ENCODE data around the gene IRF5. TPM values are rescaled to one million over a fixed set of nuclear protein-coding genes. Genes with fewer than 3 reads are reported as not detected.
A peak's percentile ranks its signal among the peaks of the same experiment; 100 is the strongest.

IRF5 gene
- total RNA-seq, 1 donor from 2014 or later = 19.9 TPM

DNA sequence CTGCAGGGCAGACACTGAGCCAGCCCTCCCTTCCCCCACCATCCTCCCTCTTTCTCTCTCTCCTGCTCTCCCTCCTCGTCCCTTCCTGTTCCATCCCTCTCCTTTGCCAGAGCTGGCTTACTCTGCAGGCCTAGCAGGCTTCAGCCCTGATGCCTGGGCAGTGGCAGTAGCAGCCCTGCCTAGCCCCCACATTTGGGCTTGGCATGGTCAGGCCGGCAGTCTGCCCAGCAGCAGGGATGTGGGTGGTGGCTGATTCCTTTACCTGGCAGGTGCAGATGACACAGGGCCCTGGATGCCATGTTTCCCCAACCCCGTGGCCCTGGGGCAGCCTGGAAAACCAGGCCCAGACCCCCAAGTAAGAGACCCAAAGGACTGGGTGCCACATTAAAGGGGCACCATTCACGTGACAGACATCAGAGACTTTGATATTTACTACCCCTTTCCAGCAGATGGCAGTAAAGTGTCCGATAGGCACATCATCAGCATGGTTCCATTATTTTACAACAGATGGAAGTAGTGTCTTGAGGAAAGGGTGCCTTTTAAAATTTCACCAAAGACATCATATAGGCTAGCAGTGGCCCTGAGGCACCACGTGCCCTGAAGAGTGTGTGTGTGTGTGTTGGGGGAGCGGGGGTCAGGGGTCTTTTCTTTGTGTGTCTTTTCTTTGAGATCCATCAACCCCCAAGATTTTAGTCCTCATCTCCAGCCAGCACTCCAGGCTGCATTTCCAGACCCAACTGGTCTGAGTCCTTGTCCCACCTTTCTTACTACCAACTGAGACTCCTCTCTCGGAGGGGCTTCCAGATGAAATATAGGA, 33.1 kb upstream of the IRF5 start:
- no peaks in the 10 kb centered on the region for H3K36me3 ChIP-seq (ENCODE audit: control insufficient read depth, insufficient read depth, low read length)
- DNase-seq (ENCODE audit: low read depth) = no peak
- TF ChIP-seq, protein P1, sequence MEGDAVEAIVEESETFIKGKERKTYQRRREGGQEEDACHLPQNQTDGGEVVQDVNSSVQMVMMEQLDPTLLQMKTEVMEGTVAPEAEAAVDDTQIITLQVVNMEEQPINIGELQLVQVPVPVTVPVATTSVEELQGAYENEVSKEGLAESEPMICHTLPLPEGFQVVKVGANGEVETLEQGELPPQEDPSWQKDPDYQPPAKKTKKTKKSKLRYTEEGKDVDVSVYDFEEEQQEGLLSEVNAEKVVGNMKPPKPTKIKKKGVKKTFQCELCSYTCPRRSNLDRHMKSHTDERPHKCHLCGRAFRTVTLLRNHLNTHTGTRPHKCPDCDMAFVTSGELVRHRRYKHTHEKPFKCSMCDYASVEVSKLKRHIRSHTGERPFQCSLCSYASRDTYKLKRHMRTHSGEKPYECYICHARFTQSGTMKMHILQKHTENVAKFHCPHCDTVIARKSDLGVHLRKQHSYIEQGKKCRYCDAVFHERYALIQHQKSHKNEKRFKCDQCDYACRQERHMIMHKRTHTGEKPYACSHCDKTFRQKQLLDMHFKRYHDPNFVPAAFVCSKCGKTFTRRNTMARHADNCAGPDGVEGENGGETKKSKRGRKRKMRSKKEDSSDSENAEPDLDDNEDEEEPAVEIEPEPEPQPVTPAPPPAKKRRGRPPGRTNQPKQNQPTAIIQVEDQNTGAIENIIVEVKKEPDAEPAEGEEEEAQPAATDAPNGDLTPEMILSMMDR (IDR thresholded peaks at IDR 0.05; ENCODE audit: insufficient read depth, low read length, poor library complexity, severe bottlenecking) = peak; percentile 57
- H3K27me3 ChIP-seq (ENCODE audit: control insufficient read depth, insufficient read depth, low read length) = no peaks in the 10 kb centered on the region
- no peak overlapping the region for H3K4me3 ChIP-seq (ENCODE audit: low read depth, low read length)

DNA sequence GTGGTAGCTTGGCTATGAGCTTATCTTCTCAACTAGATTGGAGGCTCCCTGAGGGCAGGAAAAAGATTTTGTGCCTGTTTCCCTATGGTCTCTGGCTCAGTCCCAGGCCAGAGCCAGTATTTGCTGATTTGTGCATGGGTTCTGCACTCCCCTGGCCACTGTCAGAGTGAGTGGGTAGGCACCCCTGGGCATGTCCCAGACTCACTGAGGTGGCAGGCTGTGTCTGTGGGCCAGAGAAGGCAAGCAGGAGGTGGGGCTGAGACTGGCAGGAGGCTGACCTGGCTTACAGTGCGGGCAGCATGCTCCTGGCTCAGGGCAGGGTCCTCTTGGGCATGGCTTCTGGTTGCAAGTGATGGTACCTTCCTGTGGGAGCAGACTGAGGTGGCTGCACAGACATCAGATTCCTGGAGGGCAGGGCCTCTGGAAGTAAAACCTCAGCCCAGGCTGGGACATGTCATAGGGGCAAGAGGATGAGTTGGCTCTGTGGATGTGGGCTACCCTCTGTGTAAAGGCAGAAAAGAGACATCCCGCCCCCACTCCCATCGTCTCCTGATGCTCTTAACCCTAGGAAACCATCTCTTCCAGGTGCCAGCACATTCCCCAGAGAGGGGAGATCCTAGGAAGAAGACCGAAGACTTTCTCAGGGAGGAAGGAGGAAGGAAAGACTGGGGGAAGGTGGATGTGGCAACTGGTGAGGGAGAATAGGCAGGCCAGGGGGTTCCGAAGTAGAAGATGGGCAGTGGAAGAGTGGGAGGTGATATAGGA, 31.5 kb upstream of the IRF5 start:
- DNase-seq (ENCODE audit: low read depth) = no peak
- H3K27me3 ChIP-seq (ENCODE audit: control insufficient read depth, insufficient read depth, low read length) = peaks cover 3% of the 10 kb centered on the region
- no peaks in the 10 kb centered on the region for H3K36me3 ChIP-seq (ENCODE audit: control insufficient read depth, insufficient read depth, low read length)
- no peak overlapping the region for H3K4me3 ChIP-seq (ENCODE audit: low read depth, low read length)
- TF ChIP-seq, protein P1 (IDR thresholded peaks at IDR 0.05; ENCODE audit: insufficient read depth, low read length, poor library complexity, severe bottlenecking) = no peak

DNA sequence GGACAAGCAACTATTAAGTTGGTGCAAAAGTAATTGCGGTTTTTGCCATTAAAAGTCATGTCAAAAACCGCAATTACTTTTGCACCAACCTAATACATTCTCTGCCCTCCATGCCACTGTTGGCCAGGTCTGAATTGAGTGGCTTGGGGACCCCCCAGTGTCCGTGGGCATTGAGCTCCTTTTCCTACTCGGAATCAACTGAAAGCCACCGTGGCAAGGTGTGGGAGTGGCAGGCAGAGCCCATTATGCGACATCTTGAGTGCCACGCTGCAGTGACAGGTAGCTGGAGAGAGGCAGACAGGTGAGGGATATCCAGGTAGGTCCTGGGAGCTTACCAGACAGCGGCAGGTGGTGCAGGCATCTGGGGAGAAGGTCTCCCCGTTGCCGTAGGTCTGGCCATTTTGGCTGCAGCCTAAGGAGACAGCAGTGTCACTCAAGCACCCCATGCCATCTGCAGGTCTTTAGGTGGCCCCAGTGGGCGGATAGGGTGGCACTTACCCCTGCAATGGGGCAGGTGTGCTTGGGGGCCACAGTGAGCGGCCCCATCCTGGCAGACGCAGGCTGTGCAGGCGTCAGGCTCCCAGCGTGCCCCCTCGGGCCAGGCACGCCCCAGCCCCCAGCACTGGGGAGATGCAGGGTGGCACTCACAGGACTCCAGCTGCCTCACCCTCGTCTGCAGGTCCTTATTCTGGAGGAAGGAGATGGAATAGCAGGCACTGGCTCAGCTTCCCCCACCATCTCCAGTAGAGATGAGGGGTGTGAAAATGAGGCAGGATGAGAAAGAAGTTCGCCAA, 30.8 kb upstream of the IRF5 start:
- no peak for DNase-seq (ENCODE audit: low read depth)
- Histone ChIP-seq H3K4me3 (ENCODE audit: low read depth, low read length) (no peak overlapping the region), H3K27me3 (ENCODE audit: control insufficient read depth, insufficient read depth, low read length) (peaks cover 3% of the 10 kb centered on the region), H3K36me3 (ENCODE audit: control insufficient read depth, insufficient read depth, low read length) (no peaks in the 10 kb centered on the region)
- TF ChIP-seq, protein P1 (IDR thresholded peaks at IDR 0.05; ENCODE audit: insufficient read depth, low read length, poor library complexity, severe bottlenecking) = no peak

DNA sequence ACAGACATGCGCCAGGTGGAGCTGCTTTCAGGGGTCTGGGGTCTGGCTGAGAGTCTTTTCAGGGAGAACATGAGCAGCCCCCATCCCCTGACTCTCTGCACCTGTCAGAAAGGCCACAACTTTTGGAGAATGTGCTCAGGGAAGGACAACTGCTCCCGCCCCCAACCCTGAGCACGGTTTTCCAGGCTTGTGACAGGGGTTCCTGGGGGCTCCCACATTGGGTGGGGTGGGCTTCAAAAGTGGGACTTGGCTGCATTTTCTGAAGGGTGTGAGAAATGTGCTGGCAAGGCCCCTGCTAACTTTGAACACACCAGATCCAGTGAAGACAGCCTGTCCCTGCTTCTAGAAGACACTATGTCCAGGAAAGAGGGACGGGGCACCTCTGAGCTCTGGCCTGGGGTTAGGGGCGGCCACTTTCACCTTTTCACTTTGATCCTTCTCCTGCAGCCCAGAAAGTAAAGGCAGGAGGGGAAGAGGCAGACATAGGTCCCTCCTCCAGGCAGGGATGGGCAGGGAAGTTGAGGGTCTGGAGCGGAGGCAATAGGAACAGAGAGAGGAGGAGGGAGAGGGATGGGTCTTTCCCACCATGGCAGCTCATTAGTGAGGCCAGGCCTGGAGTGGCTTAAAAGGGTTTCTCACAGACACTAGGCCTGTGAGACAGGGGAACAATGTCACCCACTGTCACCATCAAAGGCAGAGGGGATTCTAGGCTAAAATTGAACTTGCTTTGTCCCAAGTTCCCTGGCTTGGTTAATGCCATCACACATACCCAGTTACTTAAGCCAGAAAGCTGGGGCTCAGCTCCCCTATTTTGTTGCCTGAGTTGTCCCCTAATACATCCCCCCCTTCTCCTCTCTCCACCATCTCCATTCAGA, 28.7 kb upstream of the IRF5 start:
- TF ChIP-seq, protein P1 (IDR thresholded peaks at IDR 0.05; ENCODE audit: insufficient read depth, low read length, poor library complexity, severe bottlenecking) = no peak
- Histone ChIP-seq H3K36me3 (ENCODE audit: control insufficient read depth, insufficient read depth, low read length) (no peaks in the 10 kb centered on the region), H3K27me3 (ENCODE audit: control insufficient read depth, insufficient read depth, low read length) (peaks cover 6% of the 10 kb centered on the region), H3K4me3 (ENCODE audit: low read depth, low read length) (peak overlapping the region; percentile 47)
- no peak for DNase-seq (ENCODE audit: low read depth)

All from kidney epithelial cell (primary cell).